IPS-20b (cell line): ENCODE measurements around the gene HNRNPR.

Experiments
- H3K27ac ChIP-seq: one replicate; pipeline ENCODE4 v1.5.1; 2013; ENCODE audit warnings: low read length
- H3K27me3 ChIP-seq: 2 replicates; pipeline ENCODE4 v1.6.1; 2013; ENCODE audit warnings: mild to moderate bottlenecking, low read length, inconsistent platforms; ENCODE audit not compliant: insufficient read depth
- H3K36me3 ChIP-seq: 2 replicates; pipeline ENCODE4 v1.6.1; 2013; ENCODE audit warnings: low read depth, mild to moderate bottlenecking, inconsistent platforms, low read length, moderate library complexity; ENCODE audit not compliant: insufficient read depth
- H3K4me1 ChIP-seq: 2 replicates; pipeline ENCODE4 v1.6.1; 2013; ENCODE audit warnings: mild to moderate bottlenecking, control low read depth, inconsistent platforms, low read length, moderate library complexity; ENCODE audit not compliant: insufficient read depth
- H3K4me3 ChIP-seq: 2 replicates; pipeline ENCODE4 v1.5.1; 2013; ENCODE audit warnings: mild to moderate bottlenecking, low read length, inconsistent platforms
- H3K9ac ChIP-seq: 2 replicates; pipeline ENCODE4 v1.6.1; 2013; ENCODE audit warnings: low read depth, mild to moderate bottlenecking, inconsistent platforms, low read length, moderate library complexity
- H3K9me3 ChIP-seq: 2 replicates; pipeline ENCODE4 v1.6.1; 2013; ENCODE audit warnings: mild to moderate bottlenecking, low read depth, low read length, inconsistent platforms; ENCODE audit not compliant: insufficient read depth

HNRNPR gene

GRCh38 chr1:23296931-23297330, 47.2 kb downstream of the HNRNPR start:
- Histone ChIP-seq H3K4me3 (no peak overlapping the region), H3K36me3 (peaks cover 46% of the 10 kb centered on the region), H3K27ac (no peak overlapping the region), H3K9ac (no peak overlapping the region), H3K27me3 (no peaks in the 10 kb centered on the region), H3K4me1 (no peaks in the 10 kb centered on the region), H3K9me3 (no peaks in the 10 kb centered on the region)

GRCh38 chr1:23291706-23292105, 52.4 kb downstream of the HNRNPR start:
- Histone ChIP-seq H3K27ac (no peak overlapping the region), H3K27me3 (no peaks in the 10 kb centered on the region), H3K4me3 (no peak overlapping the region), H3K9ac (no peak overlapping the region), H3K9me3 (no peaks in the 10 kb centered on the region), H3K36me3 (peaks cover 17% of the 10 kb centered on the region), H3K4me1 (no peaks in the 10 kb centered on the region)

GRCh38 chr1:23290836-23291565, 53.1 kb downstream of the HNRNPR start:
- Histone ChIP-seq H3K27ac (no peak overlapping the region), H3K4me3 (no peak overlapping the region), H3K27me3 (no peaks in the 10 kb centered on the region), H3K9ac (no peak overlapping the region), H3K4me1 (no peaks in the 10 kb centered on the region), H3K9me3 (no peaks in the 10 kb centered on the region), H3K36me3 (peaks cover 17% of the 10 kb centered on the region)

- no peaks in the 10 kb centered on the region for H3K9me3 ChIP-seq
- no peaks in the 10 kb centered on the region for H3K4me1 ChIP-seq
- no peaks in the 10 kb centered on the region for H3K27me3 ChIP-seq
- H3K9ac ChIP-seq, result no peak overlapping the region
- no peak overlapping the region for H3K4me3 ChIP-seq
- H3K36me3 ChIP-seq, result peaks cover 18% of the 10 kb centered on the region
- H3K27ac ChIP-seq, result no peak overlapping the region
These were observed 55.4 kb downstream of the HNRNPR start for GRCh38 chr1:23288671-23289070.

- H3K36me3 ChIP-seq, result peaks cover 22% of the 10 kb centered on the region
- H3K4me3 ChIP-seq, result no peak overlapping the region
- H3K9ac ChIP-seq, result no peak overlapping the region
- H3K27me3 ChIP-seq, result no peaks in the 10 kb centered on the region
- H3K9me3 ChIP-seq, result no peaks in the 10 kb centered on the region
- no peak overlapping the region for H3K27ac ChIP-seq
- H3K4me1 ChIP-seq, result no peaks in the 10 kb centered on the region
These were observed 55.9 kb downstream of the HNRNPR start for GRCh38 chr1:23288201-23288600.

GRCh38 chr1:23286401-23286800, 57.7 kb downstream of the HNRNPR start:
- H3K4me1 ChIP-seq, result no peaks in the 10 kb centered on the region
- H3K4me3 ChIP-seq, result no peak overlapping the region
- no peak overlapping the region for H3K27ac ChIP-seq
- H3K36me3 ChIP-seq, result peaks cover 40% of the 10 kb centered on the region
- H3K9ac ChIP-seq, result no peak overlapping the region
- no peaks in the 10 kb centered on the region for H3K27me3 ChIP-seq
- no peaks in the 10 kb centered on the region for H3K9me3 ChIP-seq

- no peaks in the 10 kb centered on the region for H3K4me1 ChIP-seq
- H3K27ac ChIP-seq, result no peak overlapping the region
- no peak overlapping the region for H3K4me3 ChIP-seq
- peaks cover 47% of the 10 kb centered on the region for H3K36me3 ChIP-seq
- no peak overlapping the region for H3K9ac ChIP-seq
- no peaks in the 10 kb centered on the region for H3K27me3 ChIP-seq
- no peaks in the 10 kb centered on the region for H3K9me3 ChIP-seq
These were observed 60.1 kb downstream of the HNRNPR start for GRCh38 chr1:23283667-23284602.

GRCh38 chr1:23282957-23283356, 61.1 kb downstream of the HNRNPR start:
- Histone ChIP-seq H3K4me1 (no peaks in the 10 kb centered on the region), H3K9me3 (no peaks in the 10 kb centered on the region), H3K4me3 (no peak overlapping the region), H3K27me3 (no peaks in the 10 kb centered on the region), H3K9ac (no peak overlapping the region), H3K27ac (no peak overlapping the region), H3K36me3 (peaks cover 39% of the 10 kb centered on the region)

GRCh38 chr1:23278717-23279116, 65.4 kb downstream of the HNRNPR start:
- Histone ChIP-seq H3K27me3 (no peaks in the 10 kb centered on the region), H3K9ac (no peak overlapping the region), H3K4me1 (no peaks in the 10 kb centered on the region), H3K36me3 (peaks cover 33% of the 10 kb centered on the region), H3K4me3 (no peak overlapping the region), H3K27ac (no peak overlapping the region), H3K9me3 (no peaks in the 10 kb centered on the region)

- Histone ChIP-seq H3K27ac (no peak overlapping the region), H3K4me1 (no peaks in the 10 kb centered on the region), H3K9me3 (no peaks in the 10 kb centered on the region), H3K4me3 (no peak overlapping the region), H3K9ac (no peak overlapping the region), H3K27me3 (no peaks in the 10 kb centered on the region), H3K36me3 (peaks cover 11% of the 10 kb centered on the region; the same call in 1 of the 2 replicates)
These were observed 67.6 kb downstream of the HNRNPR start for GRCh38 chr1:23276531-23276930.

- Histone ChIP-seq H3K4me1 (no peaks in the 10 kb centered on the region), H3K9ac (no peak overlapping the region), H3K27ac (no peak overlapping the region), H3K4me3 (no peak overlapping the region), H3K36me3 (no peaks in the 10 kb centered on the region), H3K9me3 (no peaks in the 10 kb centered on the region), H3K27me3 (no peaks in the 10 kb centered on the region)
These were observed 70.0 kb downstream of the HNRNPR start for GRCh38 chr1:23274134-23274505.
